Ishikawa (cell line): ENCODE results near the gene TUBD1.

Experiments
- TAF1 ChIP-seq: IDR thresholded peaks from 2 replicates; pipeline ENCODE4 v1.6.1; 2012; ENCODE audit warnings: low read depth, mild to moderate bottlenecking
- ZBTB7A ChIP-seq: IDR thresholded peaks from 2 replicates; pipeline ENCODE4 v1.6.1; 2012; ENCODE audit warnings: low read depth

- TF ChIP-seq ZBTB7A = no peak
- TF ChIP-seq TAF1 = no peak
Observed at GRCh38 chr17:59812139-59812538, 80.6 kb downstream of the TUBD1 start.
